Suprapubic skin (tissue), 4 donors: Measurements from ENCODE around the gene COL5A1.

Source experiments
- EP300 ChIP-seq: sonication (generic); formaldehyde crosslinking; IDR thresholded peaks from one replicate; pipeline ENCODE4 v1.6.1; 2017; ENCODE audit warnings: antibody characterized with exemption
- POLR2A ChIP-seq, 2 donors: fragments of 450-650 bp; IDR thresholded peaks; one replicate each; pipeline ENCODE4 v1.6.1; 2017; ENCODE audit warnings: antibody characterized with exemption in 2 of 2, mild to moderate bottlenecking in 2 of 2, moderate library complexity in 2 of 2
- POLR2AphosphoS5 ChIP-seq, 3 donors: sonication (generic); formaldehyde crosslinking; IDR thresholded peaks; one replicate each; pipeline ENCODE4 v1.6.1; 2017; ENCODE audit warnings: antibody characterized with exemption in 3 of 3
- TF ChIP-seq, protein P1 (sequence below), 2 donors: fragments of 200-600 bp in 1 of 2; fragments of 450-650 bp in 1 of 2; sonication (generic) in 1 of 2; IDR thresholded peaks; one replicate each; pipeline ENCODE4 v1.5.1; 2016 to 2019; ENCODE audit warnings: antibody characterized with exemption in 2 of 2, mild to moderate bottlenecking in 1 of 2, moderate library complexity in 1 of 2

DNA sequence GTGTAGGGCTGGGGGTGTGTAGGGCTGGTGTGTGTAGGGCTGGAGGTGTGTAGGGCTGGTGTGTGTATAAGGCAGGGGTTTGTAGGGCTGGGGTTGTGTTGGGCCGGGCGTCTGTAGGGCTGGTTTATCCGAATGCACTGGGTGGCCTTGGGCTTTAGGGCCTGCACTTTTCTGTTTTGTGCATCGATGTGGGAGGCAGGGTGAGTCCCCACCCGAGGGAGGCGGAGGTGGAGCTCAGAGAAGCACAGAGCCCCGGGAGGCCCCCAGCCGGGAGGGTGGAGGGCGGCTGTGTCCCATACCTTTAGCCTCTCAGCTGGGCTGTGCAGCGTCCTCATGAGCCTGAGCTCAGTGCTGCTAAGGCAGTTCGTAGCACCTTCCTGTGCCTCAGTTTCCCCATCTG, 13.5 kb downstream of the COL5A1 start:
- TF ChIP-seq POLR2A (IDR thresholded peaks at IDR 0.05) (no peak), EP300 (no peak), POLR2AphosphoS5 (IDR thresholded peaks at IDR 0.05) (no peak)
- TF ChIP-seq, protein P1, sequence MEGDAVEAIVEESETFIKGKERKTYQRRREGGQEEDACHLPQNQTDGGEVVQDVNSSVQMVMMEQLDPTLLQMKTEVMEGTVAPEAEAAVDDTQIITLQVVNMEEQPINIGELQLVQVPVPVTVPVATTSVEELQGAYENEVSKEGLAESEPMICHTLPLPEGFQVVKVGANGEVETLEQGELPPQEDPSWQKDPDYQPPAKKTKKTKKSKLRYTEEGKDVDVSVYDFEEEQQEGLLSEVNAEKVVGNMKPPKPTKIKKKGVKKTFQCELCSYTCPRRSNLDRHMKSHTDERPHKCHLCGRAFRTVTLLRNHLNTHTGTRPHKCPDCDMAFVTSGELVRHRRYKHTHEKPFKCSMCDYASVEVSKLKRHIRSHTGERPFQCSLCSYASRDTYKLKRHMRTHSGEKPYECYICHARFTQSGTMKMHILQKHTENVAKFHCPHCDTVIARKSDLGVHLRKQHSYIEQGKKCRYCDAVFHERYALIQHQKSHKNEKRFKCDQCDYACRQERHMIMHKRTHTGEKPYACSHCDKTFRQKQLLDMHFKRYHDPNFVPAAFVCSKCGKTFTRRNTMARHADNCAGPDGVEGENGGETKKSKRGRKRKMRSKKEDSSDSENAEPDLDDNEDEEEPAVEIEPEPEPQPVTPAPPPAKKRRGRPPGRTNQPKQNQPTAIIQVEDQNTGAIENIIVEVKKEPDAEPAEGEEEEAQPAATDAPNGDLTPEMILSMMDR (IDR thresholded peaks at IDR 0.05) = no peak
